Astrocyte (in vitro differentiated cells and primary cell): ENCODE results near the gene RICTOR. TPM values are rescaled to one million over a fixed set of nuclear protein-coding genes. Genes with fewer than 3 reads are reported as not detected.
"Not testable (repeated sequence)": the region's sequence is repeated elsewhere in the genome, so short reads cannot be mapped to it uniquely, and the experiment has no call there.

ENCODE experiments used
- DNase-seq: peaks from one replicate; pipeline ENCODE4 v3.0.0-alpha.2; 2010; ENCODE audit warnings: low read depth
- FAIRE-seq: peaks from 2 replicates; lab custom pipeline; 2011; peaks lifted over from hg19 to GRCh38; lab: Jason Lieb, UNC
- H2AFZ ChIP-seq: 2 replicates; pipeline ENCODE4 v1.6.0; 2012; ENCODE audit warnings: low read depth, low read length, inconsistent platforms
- H3K27ac ChIP-seq: 2 replicates; pipeline ENCODE4 v1.5.1; 2011; ENCODE audit warnings: low read depth, low read length, inconsistent platforms
- H3K27me3 ChIP-seq: 2 replicates; pipeline ENCODE4 v1.6.0; 2011; ENCODE audit warnings: low read length, inconsistent platforms; ENCODE audit not compliant: insufficient read depth
- H3K36me3 ChIP-seq: 2 replicates; pipeline ENCODE4 v1.5.1; 2011; ENCODE audit warnings: low read length, inconsistent platforms; ENCODE audit not compliant: insufficient read depth
- H3K4me1 ChIP-seq: 2 replicates; pipeline ENCODE4 v1.5.1; 2011; ENCODE audit warnings: low read length, inconsistent platforms; ENCODE audit not compliant: insufficient read depth
- H3K4me2 ChIP-seq: 2 replicates; pipeline ENCODE4 v1.6.0; 2012; ENCODE audit warnings: low read length, inconsistent platforms
- H3K4me3 ChIP-seq: 2 replicates; pipeline ENCODE4 v1.5.1; 2011; ENCODE audit warnings: low read depth, mild to moderate bottlenecking, low read length, inconsistent platforms; ENCODE audit not compliant: insufficient read depth
- H3K79me2 ChIP-seq: 2 replicates; pipeline ENCODE4 v1.6.0; 2012; ENCODE audit warnings: mild to moderate bottlenecking, low read length, inconsistent platforms; ENCODE audit not compliant: insufficient read depth
- H3K9ac ChIP-seq: 2 replicates; pipeline ENCODE4 v1.6.0; 2012; ENCODE audit warnings: mild to moderate bottlenecking, low read length, inconsistent platforms
- H3K9me3 ChIP-seq: 2 replicates; pipeline ENCODE4 v1.5.1; 2012; ENCODE audit warnings: low read depth, mild to moderate bottlenecking, low read length, inconsistent platforms; ENCODE audit not compliant: insufficient read depth
- H4K20me1 ChIP-seq: 2 replicates; pipeline ENCODE4 v1.6.0; 2012; ENCODE audit warnings: low read length, inconsistent platforms; ENCODE audit not compliant: insufficient read depth
- H3K27ac Mint-ChIP-seq: one replicate; pipeline ENCODE4 v1.8.0; 2021; ENCODE audit warnings: mild to moderate bottlenecking, mixed read lengths; ENCODE audit not compliant: unreplicated experiment
- H3K27me3 Mint-ChIP-seq: one replicate; pipeline ENCODE4 v1.8.0; 2021; ENCODE audit warnings: low read depth, mixed read lengths; ENCODE audit not compliant: unreplicated experiment
- H3K36me3 Mint-ChIP-seq: one replicate; pipeline ENCODE4 v1.8.0; 2021; ENCODE audit warnings: low read depth, mixed read lengths; ENCODE audit not compliant: unreplicated experiment
- H3K4me1 Mint-ChIP-seq: one replicate; pipeline ENCODE4 v1.8.0; 2021; ENCODE audit warnings: low read depth, mixed read lengths; ENCODE audit not compliant: unreplicated experiment
- H3K4me3 Mint-ChIP-seq: one replicate; pipeline ENCODE4 v1.8.0; 2021; ENCODE audit warnings: mild to moderate bottlenecking, moderate library complexity, mixed read lengths; ENCODE audit not compliant: unreplicated experiment
- H3K9me3 Mint-ChIP-seq: one replicate; pipeline ENCODE4 v1.8.0; 2021; ENCODE audit warnings: mild to moderate bottlenecking, mixed read lengths; ENCODE audit not compliant: unreplicated experiment
- CTCF ChIP-seq: IDR thresholded peaks from 2 replicates; pipeline ENCODE4 v1.5.1; 2011; ENCODE audit warnings: low read depth, mild to moderate bottlenecking, inconsistent platforms, low read length, moderate library complexity; ENCODE audit not compliant: insufficient read depth
- EZH2 ChIP-seq: IDR thresholded peaks from 2 replicates; pipeline ENCODE4 v1.6.1; 2012; ENCODE audit warnings: mild to moderate bottlenecking, low read length, inconsistent platforms; ENCODE audit not compliant: insufficient read depth
- total RNA-seq: library from RNA; stranded (reverse); gene quantifications from 2 replicates; pipeline ENCODE4 v1.2.1, GENCODE V29; 2021

RICTOR gene
- total RNA-seq, 1 donor from 2014 or later, result 43.2 TPM

- peaks cover 19% of the 10 kb centered on the region for H3K79me2 ChIP-seq
- FAIRE-seq, result peak; percentile 73
- H3K27me3 Mint-ChIP-seq, result no peaks in the 10 kb centered on the region
- no peak overlapping the region for H3K4me3 Mint-ChIP-seq
- H2AFZ ChIP-seq, result no peak overlapping the region
- peak overlapping the region; percentile 99 for H3K27ac Mint-ChIP-seq
- peaks cover 34% of the 10 kb centered on the region for H3K4me1 Mint-ChIP-seq
- no peaks in the 10 kb centered on the region for H3K27me3 ChIP-seq
- no peak overlapping the region for H3K4me3 ChIP-seq
- H3K9me3 Mint-ChIP-seq, result peaks cover 20% of the 10 kb centered on the region
- H3K4me1 ChIP-seq, result peaks cover 33% of the 10 kb centered on the region
- no peaks in the 10 kb centered on the region for H4K20me1 ChIP-seq
- peak overlapping the region; percentile 95 for H3K27ac ChIP-seq
- H3K36me3 Mint-ChIP-seq, result peaks cover 36% of the 10 kb centered on the region
- peak; percentile 92 for DNase-seq
- peaks cover 13% of the 10 kb centered on the region for H3K9me3 ChIP-seq
- H3K9ac ChIP-seq, result peak overlapping the region; percentile 83
- TF ChIP-seq CTCF, result no peak
- no peak for TF ChIP-seq EZH2
- no peak overlapping the region for H3K4me2 ChIP-seq
- no peaks in the 10 kb centered on the region for H3K36me3 ChIP-seq
These were observed 59.6 kb downstream of the RICTOR start for GRCh38 chr5:39014561-39014960.

- TF ChIP-seq EZH2, result no peak
- no peak for TF ChIP-seq CTCF
- H3K36me3 ChIP-seq, result no peaks in the 10 kb centered on the region
- H3K27ac ChIP-seq, result peak overlapping the region; percentile 95
- no peaks in the 10 kb centered on the region for H4K20me1 ChIP-seq
- DNase-seq (peak; percentile 39), FAIRE-seq (no peak)
- H3K4me1 Mint-ChIP-seq, result peaks cover 28% of the 10 kb centered on the region
- peaks cover 38% of the 10 kb centered on the region for H3K36me3 Mint-ChIP-seq
- peaks cover 20% of the 10 kb centered on the region for H3K9me3 Mint-ChIP-seq
- H3K27ac Mint-ChIP-seq, result peak overlapping the region; percentile 95
- H3K4me2 ChIP-seq, result peak overlapping the region; percentile 7
- peaks cover 13% of the 10 kb centered on the region for H3K9me3 ChIP-seq
- H3K79me2 ChIP-seq, result peaks cover 19% of the 10 kb centered on the region
- H3K27me3 Mint-ChIP-seq, result no peaks in the 10 kb centered on the region
- H3K27me3 ChIP-seq, result no peaks in the 10 kb centered on the region
- H2AFZ ChIP-seq, result no peak overlapping the region
- H3K4me3 ChIP-seq, result no peak overlapping the region
- H3K4me3 Mint-ChIP-seq, result no peak overlapping the region
- H3K9ac ChIP-seq, result peak overlapping the region; percentile 59
- H3K4me1 ChIP-seq, result peaks cover 30% of the 10 kb centered on the region
These were observed 60.3 kb downstream of the RICTOR start for GRCh38 chr5:39013938-39014337.

GRCh38 chr5:39010958-39011357 is 63.2 kb downstream of the RICTOR start:
- not testable (repeated sequence) for DNase-seq, H3K27me3 Mint-ChIP-seq, H3K4me3 Mint-ChIP-seq, H3K4me2 ChIP-seq, H3K36me3 ChIP-seq, FAIRE-seq, H3K27ac Mint-ChIP-seq, H3K4me3 ChIP-seq, H2AFZ ChIP-seq, H3K9ac ChIP-seq, H3K27ac ChIP-seq, H3K27me3 ChIP-seq, H4K20me1 ChIP-seq
- Mint-ChIP-seq H3K36me3 (peaks cover 33% of the 10 kb centered on the region), H3K4me1 (peaks cover 13% of the 10 kb centered on the region), H3K9me3 (peaks cover 20% of the 10 kb centered on the region)
- Histone ChIP-seq H3K79me2 (peaks cover 19% of the 10 kb centered on the region), H3K4me1 (peaks cover 23% of the 10 kb centered on the region), H3K9me3 (peaks cover 13% of the 10 kb centered on the region)
